CD4-positive, alpha-beta T cell treated with Interleukin-17A for 1 hour (primary cell): Measurements from ENCODE around the gene PSMD7.
"Not testable (repeated sequence)": the region's sequence is repeated elsewhere in the genome, so short reads cannot be mapped to it uniquely, and the experiment has no call there.

Experiments
- DNase-seq: peaks from one replicate; pipeline ENCODE4 v3.0.0-alpha.2; 2020

PSMD7 gene

DNA sequence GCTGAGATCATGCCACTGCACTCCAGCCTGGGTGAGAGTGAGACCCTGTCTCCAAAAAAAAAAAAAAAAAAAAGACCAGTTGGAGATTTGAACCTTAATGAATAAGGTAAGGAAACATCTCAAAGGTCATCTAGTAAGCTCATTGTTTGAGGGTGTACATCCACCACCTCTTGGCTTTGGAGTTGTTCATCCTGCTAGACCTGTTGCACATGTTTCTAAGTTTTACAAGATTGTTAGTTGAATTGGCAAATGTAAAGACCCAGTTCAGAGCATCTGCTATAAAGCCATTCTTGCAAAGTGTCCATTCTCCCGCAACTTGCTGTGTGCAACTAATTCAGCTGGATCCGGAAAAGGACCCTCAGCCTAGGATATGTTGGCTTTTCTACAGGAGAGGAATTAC lies 1.5 kb downstream of the PSMD7 start:
- DNase-seq: no peak

DNA sequence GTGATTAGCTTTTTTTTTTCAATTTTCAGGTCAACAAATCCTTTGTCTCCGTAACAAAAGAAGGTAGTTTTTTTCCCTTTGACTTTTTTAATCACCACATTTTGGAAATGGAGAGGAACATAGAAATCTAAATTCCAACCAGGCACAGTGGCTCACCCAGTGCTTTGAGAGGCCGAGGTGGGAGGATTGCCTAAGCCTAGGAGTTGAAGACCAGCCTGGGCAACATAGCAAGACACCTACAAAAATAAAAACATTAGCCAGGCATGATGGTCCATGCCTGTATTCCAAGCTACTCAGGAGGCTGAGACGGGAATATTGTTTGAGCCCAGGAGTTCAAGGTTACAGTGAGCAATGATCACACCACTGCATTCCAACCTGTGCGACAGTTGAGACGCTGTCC lies 5.7 kb downstream of the PSMD7 start:
- no peak for DNase-seq

DNA sequence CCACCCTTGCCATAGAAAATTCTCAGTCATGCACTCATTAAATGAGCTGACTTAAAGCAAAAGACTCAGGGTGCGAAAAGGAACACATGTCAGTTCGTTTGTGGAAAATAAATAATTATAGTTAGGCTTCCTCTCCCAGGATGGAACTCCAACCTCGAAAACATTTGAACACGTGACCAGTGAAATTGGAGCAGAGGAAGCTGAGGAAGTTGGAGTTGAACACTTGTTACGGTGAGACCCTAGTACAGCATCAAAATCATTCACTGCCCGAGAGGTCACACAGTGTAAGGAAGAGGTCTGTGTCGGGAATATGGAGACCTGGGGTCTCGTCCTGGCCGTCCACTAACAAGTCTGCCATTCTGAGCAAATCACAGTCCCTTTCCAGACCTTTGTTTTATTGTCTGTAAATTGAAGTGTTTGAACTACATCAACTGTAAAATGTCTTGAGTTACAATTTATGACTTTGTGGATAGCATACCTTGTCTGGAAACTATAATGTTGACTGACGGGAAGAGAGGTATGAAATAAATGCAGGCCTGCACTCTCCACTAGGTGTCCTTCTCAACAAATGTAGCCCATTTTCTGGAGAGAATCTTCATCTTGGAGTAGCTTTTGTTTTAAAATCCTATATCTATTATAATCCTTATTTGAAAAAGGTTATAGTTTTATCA lies 7.7 kb downstream of the PSMD7 start:
- no peak for DNase-seq

DNA sequence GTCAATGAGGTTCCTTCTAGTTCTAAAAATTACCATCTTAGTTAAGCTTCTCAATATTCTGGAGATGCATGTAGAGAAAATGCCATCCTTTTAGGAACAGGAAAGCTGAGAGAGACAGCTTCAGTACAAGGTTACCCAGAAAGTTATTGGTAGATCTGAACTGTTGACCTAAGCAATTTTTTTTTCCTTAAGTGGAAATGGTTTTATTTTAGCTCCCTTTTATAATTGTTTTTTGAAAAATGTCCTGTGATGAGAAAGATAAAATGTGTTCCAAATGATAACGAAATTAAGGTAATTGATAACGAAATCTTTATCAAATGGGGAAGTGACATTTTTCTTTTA lies 8.2 kb downstream of the PSMD7 start:
- DNase-seq: no peak

GRCh38 chr16:74305281-74305680 lies 8.7 kb downstream of the PSMD7 start:
- DNase-seq: no peak

DNA sequence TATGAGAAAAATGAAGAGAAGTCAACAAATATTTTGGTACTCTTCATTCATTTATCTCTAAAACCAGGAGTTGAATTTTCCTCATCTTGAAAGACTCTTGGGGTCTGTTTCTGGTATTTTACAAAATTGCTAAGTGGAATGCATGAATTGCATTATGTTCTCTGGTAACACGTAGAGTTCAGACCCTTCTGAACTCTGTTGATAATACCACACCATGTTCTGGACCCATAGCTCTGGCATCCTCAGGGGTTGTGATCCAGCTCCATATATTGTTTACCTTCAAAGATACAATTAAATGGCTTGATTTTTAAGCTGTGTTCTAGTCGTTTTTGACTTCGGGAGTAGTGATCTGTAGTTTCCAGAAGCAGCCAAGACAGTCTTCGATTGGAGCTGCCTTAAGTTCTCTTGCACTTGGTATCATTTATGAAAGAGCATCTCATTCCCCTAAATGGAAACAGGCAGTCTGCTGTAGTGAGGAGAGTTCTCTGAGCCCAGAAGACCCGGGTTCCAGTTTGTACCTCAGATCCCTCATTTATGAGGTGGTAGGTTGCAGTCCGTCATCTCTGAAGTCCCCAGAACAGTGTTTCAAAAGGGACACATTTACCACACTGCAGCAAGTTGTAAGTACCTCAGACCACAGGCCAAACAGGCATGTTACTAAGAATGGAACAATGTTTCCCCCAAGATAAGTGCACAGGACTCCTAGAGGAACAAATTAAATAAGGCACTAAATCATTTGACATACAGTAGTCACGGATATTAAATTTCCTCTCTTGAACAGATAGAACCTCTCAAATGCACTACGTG lies 9.6 kb downstream of the PSMD7 start:
- DNase-seq: no peak

GRCh38 chr16:74307383-74307782 lies 10.8 kb downstream of the PSMD7 start:
- no peak for DNase-seq

- peak; percentile 41 for DNase-seq
Measured at GRCh38 chr16:74309789-74310781, 13.5 kb downstream of the PSMD7 start.

DNA sequence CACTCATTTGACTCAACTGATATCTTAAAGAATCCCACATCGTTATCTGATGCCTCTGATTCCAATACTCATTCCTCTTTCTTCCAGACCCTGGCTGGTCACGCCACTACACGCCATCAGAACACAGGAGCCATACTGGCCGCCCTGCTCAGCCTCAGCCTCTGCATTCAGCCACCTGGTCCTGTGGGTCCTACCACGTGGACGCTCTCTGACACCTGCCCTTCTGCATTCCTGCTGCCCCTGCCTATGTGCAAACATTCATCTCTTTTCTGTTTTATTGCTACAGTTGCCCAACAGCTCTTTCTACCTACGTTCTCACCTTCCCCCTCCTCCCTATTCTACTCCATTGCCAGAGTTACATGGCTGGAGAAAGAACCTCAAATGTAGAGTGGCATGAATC lies 18.4 kb downstream of the PSMD7 start:
- DNase-seq: no peak

- DNase-seq: no peak
Measured at GRCh38 chr16:74320707-74321106, 24.1 kb downstream of the PSMD7 start.

DNA sequence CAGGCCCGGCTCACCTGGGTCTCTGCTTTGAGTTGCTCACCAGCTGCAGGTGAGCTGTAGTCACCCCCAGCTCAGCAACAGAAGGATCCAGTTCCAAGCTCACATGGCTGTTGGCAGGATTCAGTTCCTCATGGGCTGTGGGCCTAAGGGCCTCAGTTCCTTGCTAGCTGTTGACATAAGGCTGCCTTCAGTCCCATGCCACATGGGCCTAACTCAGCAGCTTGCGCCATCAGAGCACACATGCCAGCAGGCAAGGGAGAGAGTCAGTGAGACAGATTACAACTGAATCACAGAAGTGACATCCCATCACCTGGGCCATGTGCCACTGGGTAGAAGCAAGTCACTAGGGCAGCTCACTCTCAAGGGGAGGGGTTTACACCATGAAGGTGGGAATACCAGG lies 24.7 kb downstream of the PSMD7 start:
- DNase-seq: no peak

- DNase-seq: no peak
Measured at GRCh38 chr16:74322301-74322710, 25.7 kb downstream of the PSMD7 start.

DNA sequence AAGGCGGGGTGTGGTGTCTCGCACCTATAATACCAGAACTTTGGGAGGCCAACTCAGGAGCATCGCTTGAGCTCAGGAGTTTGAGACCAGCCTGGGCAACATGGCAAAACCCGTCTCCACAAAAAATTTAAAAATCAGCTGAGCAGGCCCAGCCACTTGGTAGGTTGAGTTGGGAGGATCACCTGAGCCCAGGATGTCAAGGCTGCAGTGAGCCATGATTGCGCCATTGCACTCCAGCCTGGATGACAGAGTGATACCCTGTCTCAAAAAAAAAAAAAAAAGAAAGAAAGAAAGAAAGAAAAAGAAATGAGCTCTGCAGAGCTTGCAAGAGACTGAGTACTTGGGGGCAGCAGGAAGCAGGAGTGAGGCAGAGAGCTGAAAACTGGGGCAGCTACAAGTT lies 28.2 kb downstream of the PSMD7 start:
- DNase-seq: not testable (repeated sequence)

GRCh38 chr16:74325641-74326040 lies 29.0 kb downstream of the PSMD7 start:
- DNase-seq: no peak

DNA sequence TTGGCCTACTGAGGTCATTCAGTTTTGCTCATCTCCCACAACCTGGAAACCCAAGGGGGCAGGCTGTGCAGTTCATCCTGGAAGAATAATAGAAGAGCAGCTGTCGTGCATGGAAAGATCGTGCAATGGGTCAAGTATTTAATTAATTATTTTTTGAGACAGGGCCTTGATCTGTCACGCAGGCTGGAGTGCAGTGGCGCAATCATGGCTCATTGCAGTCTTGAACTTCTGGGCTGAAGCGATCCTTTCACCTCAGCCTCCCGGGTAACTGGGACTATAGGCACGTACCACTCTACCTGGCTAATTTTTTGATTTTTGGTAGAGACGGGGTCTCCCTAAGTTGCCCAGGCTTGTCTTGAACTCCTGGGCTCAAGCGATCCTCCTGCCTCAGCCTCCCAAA lies 31.7 kb downstream of the PSMD7 start:
- DNase-seq: not testable (repeated sequence)

DNA sequence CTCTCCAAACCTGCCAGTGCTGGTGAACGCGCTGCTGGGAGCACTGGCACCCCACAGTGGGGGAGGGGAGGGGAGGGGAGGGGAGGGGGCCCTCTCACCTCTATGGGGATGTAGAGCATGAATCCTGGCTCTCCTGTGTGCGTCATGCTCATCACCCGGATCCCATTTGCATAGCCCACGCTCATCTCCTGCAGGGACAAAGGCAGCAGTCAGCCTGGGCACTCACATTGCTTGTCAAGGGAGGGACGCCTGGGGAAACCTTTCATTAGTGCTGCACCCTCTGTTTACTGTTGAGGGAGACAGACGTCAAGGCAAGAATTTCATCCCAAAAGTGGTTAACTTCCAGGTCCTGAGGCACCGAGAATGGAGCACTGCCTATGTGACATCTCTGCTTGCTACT lies 35.9 kb downstream of the PSMD7 start:
- not testable (repeated sequence) for DNase-seq

DNA sequence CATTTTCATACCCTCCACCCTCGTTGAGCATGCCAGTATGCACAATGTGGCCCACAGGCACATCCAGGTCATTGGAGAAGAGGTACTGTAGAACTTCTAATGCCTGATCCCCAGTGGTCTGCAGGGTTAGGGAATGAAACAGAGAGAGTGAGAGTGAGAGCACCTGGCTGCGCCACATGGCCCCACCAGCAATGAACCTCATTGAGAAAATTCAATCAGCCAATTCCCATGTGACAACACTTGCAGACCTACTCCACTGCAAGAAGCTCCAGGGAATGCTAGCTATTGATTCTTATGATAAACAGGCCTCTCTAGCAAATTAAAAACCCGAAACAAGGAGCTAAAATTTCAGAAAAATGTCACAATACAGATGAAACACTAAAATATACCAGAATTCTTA lies 40.9 kb downstream of the PSMD7 start:
- not testable (repeated sequence) for DNase-seq

GRCh38 chr16:74339226-74339625 lies 42.6 kb downstream of the PSMD7 start:
- not testable (repeated sequence) for DNase-seq

DNA sequence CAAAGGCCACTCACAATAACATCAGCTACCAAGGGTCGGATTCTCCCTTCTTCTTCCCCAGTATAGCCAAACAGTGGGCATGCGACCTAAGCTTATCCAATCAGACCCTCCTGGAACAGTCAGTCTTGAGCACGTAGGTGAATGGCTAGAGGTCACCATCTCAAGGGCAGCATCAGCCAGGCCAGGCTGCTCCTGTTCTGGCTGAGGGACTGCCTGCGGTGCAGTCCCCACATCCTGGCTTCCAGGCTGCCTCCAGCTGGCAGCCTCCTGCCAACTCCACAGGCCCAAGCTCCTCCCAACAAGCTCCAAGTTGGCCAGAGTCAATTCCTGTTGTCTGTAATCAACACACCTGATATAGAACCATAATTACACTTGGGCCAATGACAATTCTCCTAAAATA lies 56.4 kb downstream of the PSMD7 start:
- not testable (repeated sequence) for DNase-seq
